ENCODE results near the gene SLC22A31. TPM values are rescaled to one million over a fixed set of nuclear protein-coding genes. Genes with fewer than 3 reads are reported as not detected.
"Not testable (repeated sequence)": the region's sequence is repeated elsewhere in the genome, so short reads cannot be mapped to it uniquely, and the experiment has no call there.

The SLC22A31 gene
- total RNA-seq, 1 experiment from 2014 or later = 8.4 TPM

DNA sequence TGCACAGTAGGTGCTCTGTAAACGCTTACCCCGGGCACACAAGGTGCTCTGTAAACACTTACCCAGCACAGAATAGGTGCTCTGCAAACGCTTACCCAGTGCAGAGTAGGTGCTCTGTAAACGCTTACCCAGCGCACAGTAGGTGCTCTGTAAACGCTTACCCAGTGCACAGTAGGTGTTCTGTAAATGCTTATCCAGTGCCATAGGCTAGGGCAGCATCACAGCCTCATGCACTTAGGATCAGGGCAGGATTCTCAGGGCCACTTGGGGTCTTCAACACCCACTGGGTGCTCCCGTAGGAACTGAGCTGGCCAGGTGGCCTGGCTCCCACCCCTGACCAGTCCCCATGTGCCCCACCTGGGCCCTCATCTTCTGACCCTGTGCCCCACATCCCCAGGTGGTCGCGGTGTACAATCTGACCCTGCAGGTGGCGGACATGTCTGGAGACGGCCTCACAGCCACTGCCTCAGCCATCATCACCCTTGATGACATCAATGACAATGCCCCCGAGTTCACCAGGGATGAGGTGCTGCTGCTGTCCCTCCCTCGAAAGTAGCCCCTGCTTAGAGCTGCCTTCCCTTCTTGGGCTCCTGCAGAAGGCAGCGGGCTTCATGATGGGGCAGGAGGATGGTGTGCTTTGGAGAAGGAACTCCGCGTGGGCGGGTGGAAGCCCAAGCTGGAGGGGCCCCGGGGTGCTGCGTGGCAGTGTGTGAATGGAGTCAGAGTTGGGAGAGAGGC is 13.1 kb downstream of the SLC22A31 start:
- no peaks in the 10 kb centered on the region for H3K4me1 ChIP-seq (ENCODE audit: insufficient read depth, low read length)
- no peaks in the 10 kb centered on the region for H3K79me2 ChIP-seq (ENCODE audit: low read length)
- no peaks in the 10 kb centered on the region for H3K36me3 ChIP-seq (ENCODE audit: low read depth, low read length)
- BruUV-seq (replicated peaks) = no TSS peak
- no peak overlapping the region for H3K9ac ChIP-seq (ENCODE audit: low read length)
- CTCF ChIA-PET = no interaction called here
- no peaks in the 10 kb centered on the region for H4K20me1 ChIP-seq (ENCODE audit: low read length)
- no peak overlapping the region for H3K4me2 ChIP-seq (ENCODE audit: low read length)
- no peak overlapping the region for H3K27ac ChIP-seq (ENCODE audit: low read length)
- intact Hi-C loops (cut with micrococcal nuclease) = no loop called here
- no peaks in the 10 kb centered on the region for H3F3A ChIP-seq (ENCODE audit: low read length, unreplicated experiment)
- H3K27me3 ChIP-seq (ENCODE audit: low read length) = no peaks in the 10 kb centered on the region
- no peak for ATAC-seq
- no peaks in the 10 kb centered on the region for H3K9me3 ChIP-seq (ENCODE audit: low read length)
- H2AFZ ChIP-seq (ENCODE audit: low read length) = no peak overlapping the region
- DNase-seq = no peak
- H3K4me3 ChIP-seq (ENCODE audit: low read length) = no peak overlapping the region
- no peaks in the 10 kb centered on the region for H3K9me2 ChIP-seq (replicated peaks; ENCODE audit: low read length)
- TF ChIP-seq EZH2phosphoT487 (IDR thresholded peaks at IDR 0.05; ENCODE audit: borderline replicate concordance, low read length) (no peak), EZH2 (IDR thresholded peaks at IDR 0.05; ENCODE audit: low read length, unreplicated experiment) (no peak)
- TF ChIP-seq, protein P1, sequence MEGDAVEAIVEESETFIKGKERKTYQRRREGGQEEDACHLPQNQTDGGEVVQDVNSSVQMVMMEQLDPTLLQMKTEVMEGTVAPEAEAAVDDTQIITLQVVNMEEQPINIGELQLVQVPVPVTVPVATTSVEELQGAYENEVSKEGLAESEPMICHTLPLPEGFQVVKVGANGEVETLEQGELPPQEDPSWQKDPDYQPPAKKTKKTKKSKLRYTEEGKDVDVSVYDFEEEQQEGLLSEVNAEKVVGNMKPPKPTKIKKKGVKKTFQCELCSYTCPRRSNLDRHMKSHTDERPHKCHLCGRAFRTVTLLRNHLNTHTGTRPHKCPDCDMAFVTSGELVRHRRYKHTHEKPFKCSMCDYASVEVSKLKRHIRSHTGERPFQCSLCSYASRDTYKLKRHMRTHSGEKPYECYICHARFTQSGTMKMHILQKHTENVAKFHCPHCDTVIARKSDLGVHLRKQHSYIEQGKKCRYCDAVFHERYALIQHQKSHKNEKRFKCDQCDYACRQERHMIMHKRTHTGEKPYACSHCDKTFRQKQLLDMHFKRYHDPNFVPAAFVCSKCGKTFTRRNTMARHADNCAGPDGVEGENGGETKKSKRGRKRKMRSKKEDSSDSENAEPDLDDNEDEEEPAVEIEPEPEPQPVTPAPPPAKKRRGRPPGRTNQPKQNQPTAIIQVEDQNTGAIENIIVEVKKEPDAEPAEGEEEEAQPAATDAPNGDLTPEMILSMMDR (conservative IDR thresholded peaks at IDR 0.05; ENCODE audit: low read depth, low read length) = no peak
- POLR2A ChIA-PET (ENCODE audit: unreplicated experiment) = no interaction called here

DNA sequence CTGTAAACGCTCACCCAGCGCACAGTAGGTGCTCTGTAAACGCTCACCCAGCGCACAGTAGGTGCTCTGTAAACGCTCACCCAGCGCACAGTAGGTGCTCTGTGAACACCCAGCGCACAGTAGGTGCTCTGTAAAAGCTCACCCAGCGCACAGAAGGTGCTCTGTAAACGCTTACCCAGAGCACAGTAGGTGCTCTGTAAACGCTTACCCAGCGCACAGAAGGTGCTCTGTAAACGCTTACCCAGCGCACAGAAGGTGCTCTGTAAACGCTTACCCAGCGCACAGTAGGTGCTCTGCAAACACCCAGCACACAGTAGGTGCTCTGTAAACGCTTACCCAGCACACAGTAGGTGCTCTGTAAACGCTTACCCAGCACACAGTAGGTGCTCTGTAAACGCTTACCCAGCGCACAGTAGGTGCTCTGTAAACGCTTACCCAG is 13.7 kb downstream of the SLC22A31 start:
- H3K36me3 ChIP-seq (ENCODE audit: low read depth, low read length); CTCF ChIA-PET; H3K9ac ChIP-seq (ENCODE audit: low read length); ATAC-seq; DNase-seq; H2AFZ ChIP-seq (ENCODE audit: low read length); H3K4me2 ChIP-seq (ENCODE audit: low read length); H3K9me3 ChIP-seq (ENCODE audit: low read length); H3K27me3 ChIP-seq (ENCODE audit: low read length); POLR2A ChIA-PET (ENCODE audit: unreplicated experiment); H4K20me1 ChIP-seq (ENCODE audit: low read length); H3F3A ChIP-seq (ENCODE audit: low read length, unreplicated experiment); intact Hi-C loops (cut with micrococcal nuclease); H3K79me2 ChIP-seq (ENCODE audit: low read length); H3K4me3 ChIP-seq (ENCODE audit: low read length); H3K4me1 ChIP-seq (ENCODE audit: insufficient read depth, low read length); H3K9me2 ChIP-seq (replicated peaks; ENCODE audit: low read length); H3K27ac ChIP-seq (ENCODE audit: low read length); BruUV-seq (replicated peaks): not testable (repeated sequence)

- H3K9ac ChIP-seq (ENCODE audit: low read length); H3K9me2 ChIP-seq (replicated peaks; ENCODE audit: low read length); CTCF ChIA-PET; H3K79me2 ChIP-seq (ENCODE audit: low read length); H3K4me1 ChIP-seq (ENCODE audit: insufficient read depth, low read length); ATAC-seq; H3K9me3 ChIP-seq (ENCODE audit: low read length); H3K27ac ChIP-seq (ENCODE audit: low read length); BruUV-seq (replicated peaks); H3F3A ChIP-seq (ENCODE audit: low read length, unreplicated experiment); H3K36me3 ChIP-seq (ENCODE audit: low read depth, low read length); H2AFZ ChIP-seq (ENCODE audit: low read length); H3K4me3 ChIP-seq (ENCODE audit: low read length); H4K20me1 ChIP-seq (ENCODE audit: low read length); POLR2A ChIA-PET (ENCODE audit: unreplicated experiment); intact Hi-C loops (cut with micrococcal nuclease); H3K27me3 ChIP-seq (ENCODE audit: low read length); H3K4me2 ChIP-seq (ENCODE audit: low read length); DNase-seq: not testable (repeated sequence)
These were observed 14.3 kb downstream of the SLC22A31 start for GRCh38 chr16:89185887-89186592.
